SHP77 treated with DMSO at 0.1 percent for 48 hours (cell line): ENCODE data around the gene BCAS4.

Source experiments
- DNase-seq: peaks from one replicate; lab custom pipeline; 2025; lab: John Stamatoyannopoulos, UW

The BCAS4 gene

GRCh38 chr20:50911716-50912115 lies 116.9 kb downstream of the BCAS4 start:
- DNase-seq: no peak

- DNase-seq: no peak
Measured at GRCh38 chr20:50913690-50914375, 119.0 kb downstream of the BCAS4 start.

- no peak for DNase-seq
Measured at GRCh38 chr20:50915424-50915823, 120.6 kb downstream of the BCAS4 start.

- DNase-seq: no peak
Measured at GRCh38 chr20:50916257-50916656, 121.4 kb downstream of the BCAS4 start.

GRCh38 chr20:50916934-50917333 lies 122.1 kb downstream of the BCAS4 start:
- DNase-seq: no peak

- DNase-seq: no peak
Measured at GRCh38 chr20:50918403-50918802, 123.5 kb downstream of the BCAS4 start.

GRCh38 chr20:50919567-50919966 lies 124.7 kb downstream of the BCAS4 start:
- DNase-seq: no peak

- DNase-seq: no peak
Measured at GRCh38 chr20:50920997-50921396, 126.1 kb downstream of the BCAS4 start.

- no peak for DNase-seq
Measured at GRCh38 chr20:50921803-50922501, 127.1 kb downstream of the BCAS4 start.

GRCh38 chr20:50924261-50924920 lies 129.5 kb downstream of the BCAS4 start:
- no peak for DNase-seq

- no peak for DNase-seq
Measured at GRCh38 chr20:50926530-50926929, 131.7 kb downstream of the BCAS4 start.
